Activated CD4-positive, alpha-beta T cell treated with anti-CD3 and anti-CD28 coated beads, Interleukin-2, amount 50 U/mL, for 1 hour (primary cell): ENCODE data around the gene ATPAF1.
A peak's percentile ranks its signal among the peaks of the same experiment; 100 is the strongest.

Experiments used
- DNase-seq: peaks from one replicate; pipeline ENCODE4 v3.0.0-alpha.2; 2020

The ATPAF1 gene

GRCh38 chr1:46613661-46614603 is 54.2 kb downstream of the ATPAF1 start:
- peak; percentile 17 for DNase-seq

GRCh38 chr1:46612937-46613660 is 55.1 kb downstream of the ATPAF1 start:
- DNase-seq, result no peak

GRCh38 chr1:46611691-46612221 is 56.4 kb downstream of the ATPAF1 start:
- no peak for DNase-seq

GRCh38 chr1:46607345-46608130 is 60.6 kb downstream of the ATPAF1 start:
- no peak for DNase-seq

- no peak for DNase-seq
Observed at GRCh38 chr1:46606255-46606965, 61.8 kb downstream of the ATPAF1 start.

GRCh38 chr1:46605232-46605631 is 62.9 kb downstream of the ATPAF1 start:
- DNase-seq, result no peak

- DNase-seq, result peak; percentile 99
Observed at GRCh38 chr1:46603858-46604549, 64.2 kb downstream of the ATPAF1 start, which contains the start of gene MKNK1. Gene MKNK1, minus strand, starts transcription at chr1:46604268. Its CDS starts 20,941 bp downstream, at chr1:46583327.

GRCh38 chr1:46603481-46603857 is 64.7 kb downstream of the ATPAF1 start:
- no peak for DNase-seq

GRCh38 chr1:46601257-46602007 is 66.7 kb downstream of the ATPAF1 start:
- no peak for DNase-seq

GRCh38 chr1:46599059-46599970 is 68.8 kb downstream of the ATPAF1 start:
- DNase-seq, result no peak

- no peak for DNase-seq
Observed at GRCh38 chr1:46596846-46597245, 71.3 kb downstream of the ATPAF1 start.

- DNase-seq, result no peak
Observed at GRCh38 chr1:46596036-46596435, 72.1 kb downstream of the ATPAF1 start.

GRCh38 chr1:46595127-46595526 is 73.0 kb downstream of the ATPAF1 start:
- no peak for DNase-seq

- DNase-seq, result no peak
Observed at GRCh38 chr1:46594063-46594462, 74.1 kb downstream of the ATPAF1 start.

GRCh38 chr1:46592823-46593222 is 75.3 kb downstream of the ATPAF1 start:
- DNase-seq, result no peak

GRCh38 chr1:46589529-46589928 is 78.6 kb downstream of the ATPAF1 start:
- DNase-seq, result no peak

- DNase-seq, result no peak
Observed at GRCh38 chr1:46587069-46587468, 81.1 kb downstream of the ATPAF1 start.

GRCh38 chr1:46585312-46585938 is 82.7 kb downstream of the ATPAF1 start:
- DNase-seq, result no peak

GRCh38 chr1:46583494-46583893 is 84.7 kb downstream of the ATPAF1 start:
- no peak for DNase-seq
